Skeletal muscle cell (primary cell): ENCODE data around the gene ERICH3.

Source experiments
- DNase-seq: peaks from one replicate; pipeline ENCODE4 v3.0.0-alpha.2; 2010; ENCODE audit warnings: low read depth
- H3K4me3 ChIP-seq: 2 replicates; pipeline ENCODE4 v1.5.1; 2011; ENCODE audit warnings: low read depth, mild to moderate bottlenecking, control low read depth, low read length, moderate library complexity

ERICH3 gene

GRCh38 chr1:74673351-74674111, at the start of gene ERICH3:
Gene ERICH3 (minus strand): TSS chr1:74673792. CDS start chr1:74673519, 273 bp downstream.
- no peak for DNase-seq
- H3K4me3 ChIP-seq: peak within 1 kb of the TSS; percentile 34

- H3K4me3 ChIP-seq: no peak overlapping the region
- DNase-seq: no peak
Observed at GRCh38 chr1:74717626-74718025, 44.0 kb upstream of the ERICH3 start.

- no peak for DNase-seq
Observed at GRCh38 chr1:74716822-74717221, 43.2 kb upstream of the ERICH3 start.

GRCh38 chr1:74715806-74716205, 42.2 kb upstream of the ERICH3 start:
- H3K4me3 ChIP-seq: no peak overlapping the region
- no peak for DNase-seq

More at GRCh38 chr1:74716822-74717221, 43.2 kb upstream of the ERICH3 start:
- H3K4me3 ChIP-seq: no peak overlapping the region

GRCh38 chr1:74715236-74715502, 41.6 kb upstream of the ERICH3 start:
- H3K4me3 ChIP-seq: no peak overlapping the region
- no peak for DNase-seq

GRCh38 chr1:74714429-74715235, 41.0 kb upstream of the ERICH3 start:
- H3K4me3 ChIP-seq: no peak overlapping the region
- DNase-seq: no peak

- no peak for DNase-seq
- no peak overlapping the region for H3K4me3 ChIP-seq
Observed at GRCh38 chr1:74713849-74714248, 40.3 kb upstream of the ERICH3 start.

GRCh38 chr1:74712881-74713280, 39.3 kb upstream of the ERICH3 start:
- no peak for DNase-seq
- no peak overlapping the region for H3K4me3 ChIP-seq

- DNase-seq: no peak
- no peak overlapping the region for H3K4me3 ChIP-seq
Observed at GRCh38 chr1:74703386-74704182, 30.0 kb upstream of the ERICH3 start.

GRCh38 chr1:74699331-74699730, 25.7 kb upstream of the ERICH3 start:
- H3K4me3 ChIP-seq: no peak overlapping the region
- no peak for DNase-seq

GRCh38 chr1:74697832-74698231, 24.2 kb upstream of the ERICH3 start:
- H3K4me3 ChIP-seq: no peak overlapping the region
- DNase-seq: no peak

- no peak overlapping the region for H3K4me3 ChIP-seq
- no peak for DNase-seq
Observed at GRCh38 chr1:74693473-74693872, 19.9 kb upstream of the ERICH3 start.

- DNase-seq: no peak
- H3K4me3 ChIP-seq: no peak overlapping the region
Observed at GRCh38 chr1:74690909-74691308, 17.3 kb upstream of the ERICH3 start.

GRCh38 chr1:74690364-74690696, 16.7 kb upstream of the ERICH3 start:
- H3K4me3 ChIP-seq: no peak overlapping the region

GRCh38 chr1:74689621-74690363, 16.2 kb upstream of the ERICH3 start:
- H3K4me3 ChIP-seq: no peak overlapping the region
- DNase-seq: peak; percentile 4

More at GRCh38 chr1:74690364-74690696, 16.7 kb upstream of the ERICH3 start:
- DNase-seq: no peak

- no peak overlapping the region for H3K4me3 ChIP-seq
- DNase-seq: no peak
Observed at GRCh38 chr1:74686928-74687327, 13.3 kb upstream of the ERICH3 start.

- H3K4me3 ChIP-seq: no peak overlapping the region
- DNase-seq: no peak
Observed at GRCh38 chr1:74684301-74684700, 10.7 kb upstream of the ERICH3 start.

GRCh38 chr1:74683656-74684055, 10.1 kb upstream of the ERICH3 start:
- no peak for DNase-seq
- H3K4me3 ChIP-seq: no peak overlapping the region

GRCh38 chr1:74681851-74682250, 8.3 kb upstream of the ERICH3 start:
- no peak for DNase-seq
- H3K4me3 ChIP-seq: no peak overlapping the region

GRCh38 chr1:74681449-74681848, 7.9 kb upstream of the ERICH3 start:
- no peak for DNase-seq
- no peak overlapping the region for H3K4me3 ChIP-seq
